Karpas-422 (cell line): ENCODE data around the gene KCNG3. TPM values are rescaled to one million over a fixed set of nuclear protein-coding genes. Genes with fewer than 3 reads are reported as not detected.

Source experiments
- DNase-seq: peaks from one replicate; pipeline ENCODE4 v3.0.0-alpha.2; 2015
- H2AFZ ChIP-seq: fragments of 200-600 bp; sonication (generic); 2 replicates; pipeline ENCODE4 v1.6.1; 2014; ENCODE audit warnings: antibody characterized with exemption, low read length, mixed read lengths
- H3K27ac ChIP-seq: fragments of 200-600 bp; sonication (generic); 2 replicates; pipeline ENCODE4 v1.5.1; 2014; ENCODE audit warnings: mild to moderate bottlenecking, low read length, moderate library complexity
- H3K27me3 ChIP-seq: fragments of 200-600 bp; sonication (generic); 2 replicates; pipeline ENCODE4 v1.6.1; 2014; ENCODE audit warnings: low read length, mixed read lengths
- H3K36me3 ChIP-seq: fragments of 200-600 bp; sonication (generic); 2 replicates; pipeline ENCODE4 v1.6.1; 2014; ENCODE audit warnings: low read length, mixed read lengths; ENCODE audit not compliant: insufficient read depth
- H3K4me1 ChIP-seq: fragments of 200-600 bp; sonication (generic); 2 replicates; pipeline ENCODE4 v1.6.1; 2014; ENCODE audit warnings: mild to moderate bottlenecking, low read length, mixed read lengths
- H3K4me2 ChIP-seq: fragments of 200-600 bp; sonication (generic); 2 replicates; pipeline ENCODE4 v1.6.1; 2014; ENCODE audit warnings: low read length, low read depth, mild to moderate bottlenecking; ENCODE audit not compliant: poor library complexity, severe bottlenecking
- H3K4me3 ChIP-seq: fragments of 200-600 bp; sonication (generic); 2 replicates; pipeline ENCODE4 v1.5.1; 2014; ENCODE audit warnings: mild to moderate bottlenecking, antibody characterized with exemption, low read length, mixed read lengths
- H3K79me2 ChIP-seq: fragments of 200-600 bp; sonication (generic); 2 replicates; pipeline ENCODE4 v1.6.1; 2014; ENCODE audit warnings: mild to moderate bottlenecking, low read length, mixed read lengths
- H3K9ac ChIP-seq: fragments of 200-600 bp; sonication (generic); 2 replicates; pipeline ENCODE4 v1.6.0; 2014; ENCODE audit warnings: low read length
- H3K9me2 ChIP-seq: fragments of 200-600 bp; sonication (generic), shearing (Covaris generic); replicated peaks from 2 replicates; pipeline ENCODE4 v1.6.0; 2014; ENCODE audit warnings: mild to moderate bottlenecking, low read length, moderate library complexity; ENCODE audit not compliant: insufficient read depth
- H3K9me3 ChIP-seq: fragments of 300-700, 200-600 bp; sonication (generic); 2 replicates; pipeline ENCODE4 v1.6.1; 2014; ENCODE audit warnings: low read length, mixed read lengths
- H4K20me1 ChIP-seq: fragments of 200-600 bp; sonication (generic); 2 replicates; pipeline ENCODE4 v1.6.1; 2014; ENCODE audit warnings: mild to moderate bottlenecking, antibody characterized with exemption, low read length, low read depth; ENCODE audit not compliant: insufficient read depth
- total RNA-seq: library from RNA; depleted of rRNA; stranded (reverse); fragments of >200 nt; shearing (Covaris generic); gene quantifications from 2 replicates; pipeline ENCODE4 v1.2.3, GENCODE V29; 2014; ENCODE audit warnings: low replicate concordance

Gene KCNG3
- total RNA-seq, 1 experiment from 2014 or later: not detected

DNA sequence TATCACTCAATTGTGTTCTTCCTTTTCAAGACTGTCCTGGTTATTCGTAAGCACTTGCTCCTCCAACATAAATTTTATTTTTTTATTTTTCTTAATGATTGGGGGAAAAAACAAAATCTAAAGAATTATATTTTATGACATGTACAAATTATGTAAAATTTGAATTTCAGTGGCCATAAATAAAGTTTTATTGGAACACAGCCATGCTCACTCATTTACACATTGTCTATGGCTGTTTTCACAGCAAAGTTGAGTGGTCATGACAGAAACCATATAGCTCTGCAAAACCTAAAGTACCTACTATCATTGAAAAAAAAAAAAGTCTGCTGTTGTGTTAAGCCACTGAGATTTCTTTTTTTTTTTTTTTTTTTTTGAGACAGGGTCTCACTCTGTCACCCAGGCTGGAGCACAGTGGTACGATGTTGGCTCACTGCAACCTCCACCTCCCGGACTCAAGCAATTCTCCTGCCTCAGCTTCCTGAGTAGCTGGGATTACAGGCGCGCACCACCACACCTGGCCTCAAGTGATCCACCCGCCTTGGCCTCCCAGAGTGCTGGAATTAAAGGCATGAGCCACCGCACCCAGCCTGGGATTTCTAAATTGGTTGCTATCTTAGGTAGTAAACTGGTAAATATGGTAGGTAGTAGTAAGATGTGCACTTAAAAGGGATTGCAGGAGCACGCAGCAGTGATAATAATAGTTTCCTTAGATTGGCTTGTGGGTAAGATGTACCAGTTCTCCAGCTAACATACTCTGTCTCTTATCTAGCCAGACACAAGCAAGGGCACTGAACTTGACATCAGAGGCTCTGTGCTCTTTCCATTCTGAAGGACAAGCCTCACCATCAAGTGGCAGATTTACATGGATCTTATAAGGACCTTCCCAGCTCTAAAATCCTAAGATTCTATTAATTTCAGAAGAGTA is 44.4 kb downstream of the KCNG3 start:
- Histone ChIP-seq H3K9me2 (no peaks in the 10 kb centered on the region), H3K4me3 (no peak overlapping the region), H3K27me3 (no peaks in the 10 kb centered on the region), H3K9me3 (no peaks in the 10 kb centered on the region), H3K27ac (no peak overlapping the region), H3K9ac (no peak overlapping the region), H3K4me2 (no peak overlapping the region), H3K4me1 (no peaks in the 10 kb centered on the region), H3K79me2 (no peaks in the 10 kb centered on the region), H4K20me1 (no peaks in the 10 kb centered on the region), H3K36me3 (no peaks in the 10 kb centered on the region), H2AFZ (no peak overlapping the region)
- DNase-seq: no peak

DNA sequence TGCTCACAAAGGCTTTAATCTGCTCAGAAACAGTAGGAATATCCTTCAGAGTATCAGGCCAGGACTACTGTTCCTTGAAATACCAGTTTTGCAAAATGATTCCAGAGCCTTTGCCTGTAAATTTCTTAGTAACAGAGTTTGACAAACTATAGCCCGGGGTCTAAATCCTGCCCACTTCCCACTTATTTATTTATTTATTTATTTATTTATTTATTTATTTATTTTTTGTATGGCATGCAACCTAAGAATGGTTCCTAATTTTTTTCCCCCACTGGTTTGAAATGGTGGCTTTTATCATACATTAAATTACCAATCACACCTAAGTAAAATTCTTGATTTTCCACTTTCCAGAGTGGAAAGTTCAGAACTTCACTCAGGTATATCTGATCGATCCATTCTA is 45.6 kb downstream of the KCNG3 start:
- no peak overlapping the region for H2AFZ ChIP-seq
- no peak overlapping the region for H3K9ac ChIP-seq
- no peaks in the 10 kb centered on the region for H4K20me1 ChIP-seq
- H3K9me2 ChIP-seq: no peaks in the 10 kb centered on the region
- no peaks in the 10 kb centered on the region for H3K79me2 ChIP-seq
- no peaks in the 10 kb centered on the region for H3K4me1 ChIP-seq
- H3K27ac ChIP-seq: no peak overlapping the region
- H3K36me3 ChIP-seq: no peaks in the 10 kb centered on the region
- H3K4me3 ChIP-seq: no peak overlapping the region
- no peaks in the 10 kb centered on the region for H3K9me3 ChIP-seq
- no peaks in the 10 kb centered on the region for H3K27me3 ChIP-seq
- no peak for DNase-seq
- no peak overlapping the region for H3K4me2 ChIP-seq

DNA sequence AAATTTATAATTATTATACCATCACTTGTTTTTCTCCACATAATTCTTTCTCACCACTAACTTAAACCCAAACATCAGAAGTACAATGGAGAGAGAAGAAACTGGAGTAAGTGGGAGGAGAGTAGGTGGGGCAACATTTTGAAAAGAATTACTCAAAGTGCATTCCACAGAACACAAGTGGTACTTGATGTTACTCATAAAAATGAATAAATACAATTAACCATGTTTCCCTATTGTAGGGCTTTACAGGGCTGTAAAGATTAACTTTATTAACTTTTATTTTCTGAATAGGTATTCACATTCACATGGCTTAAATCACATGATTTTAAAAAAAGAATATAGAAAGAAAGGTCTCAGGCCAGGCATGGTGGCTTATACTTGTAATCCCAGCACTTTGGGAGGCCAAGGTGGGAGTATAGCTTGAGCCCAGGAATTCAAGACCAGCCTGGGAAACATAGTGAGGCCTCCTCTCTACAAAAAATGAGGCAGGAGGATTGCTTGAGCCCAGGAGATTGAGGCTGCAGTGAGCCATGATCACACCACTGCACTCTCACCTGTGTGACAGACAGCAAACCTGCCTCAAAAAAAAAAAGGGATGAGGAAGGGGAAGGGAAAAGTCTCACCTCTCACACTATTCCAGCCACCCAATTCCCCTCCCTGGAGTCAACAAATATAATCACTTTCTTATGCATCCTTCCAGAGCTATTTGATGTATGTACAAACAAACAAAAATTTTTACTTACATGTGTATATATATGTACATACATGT is 47.1 kb downstream of the KCNG3 start:
- Histone ChIP-seq H4K20me1 (no peaks in the 10 kb centered on the region), H3K4me2 (no peak overlapping the region), H3K27me3 (no peaks in the 10 kb centered on the region), H2AFZ (no peak overlapping the region), H3K27ac (no peak overlapping the region), H3K9me3 (no peaks in the 10 kb centered on the region), H3K79me2 (no peaks in the 10 kb centered on the region), H3K9me2 (no peaks in the 10 kb centered on the region), H3K4me1 (no peaks in the 10 kb centered on the region), H3K9ac (no peak overlapping the region), H3K4me3 (no peak overlapping the region), H3K36me3 (no peaks in the 10 kb centered on the region)
- no peak for DNase-seq

DNA sequence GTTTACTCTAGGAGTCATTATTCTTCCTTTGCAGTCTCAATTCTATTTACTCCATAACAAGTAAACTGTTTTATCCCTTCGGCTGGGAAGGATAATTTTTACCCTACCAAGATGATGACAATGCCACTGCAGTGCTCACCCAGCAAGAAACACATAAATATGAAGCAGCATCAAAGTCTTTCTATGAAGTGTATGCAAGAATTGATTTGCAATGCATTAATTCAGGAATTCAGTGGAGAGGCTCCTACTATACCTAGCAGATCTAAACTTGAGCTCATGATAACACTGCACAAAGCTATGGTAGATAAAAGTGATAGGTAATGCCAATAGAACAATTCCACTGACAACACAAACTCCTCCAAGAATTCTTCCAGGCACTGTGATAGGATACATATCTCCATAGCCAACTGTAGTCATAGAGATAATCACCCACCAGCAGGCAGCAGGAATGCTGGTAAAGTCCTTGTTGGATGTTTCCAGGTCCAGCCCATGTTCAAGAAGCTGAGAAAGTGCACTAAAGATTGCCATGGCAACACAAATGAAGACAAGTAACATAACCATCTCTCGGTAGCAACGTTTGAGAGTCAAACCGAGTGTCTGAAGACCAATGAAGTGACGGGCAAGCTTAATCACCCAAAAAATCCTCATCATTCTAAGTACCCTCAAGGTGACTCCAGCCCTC is 49.9 kb downstream of the KCNG3 start:
- H4K20me1 ChIP-seq: no peaks in the 10 kb centered on the region
- H3K4me2 ChIP-seq: no peak overlapping the region
- no peaks in the 10 kb centered on the region for H3K27me3 ChIP-seq
- no peaks in the 10 kb centered on the region for H3K9me2 ChIP-seq
- no peaks in the 10 kb centered on the region for H3K9me3 ChIP-seq
- H3K79me2 ChIP-seq: no peaks in the 10 kb centered on the region
- H3K4me3 ChIP-seq: no peak overlapping the region
- no peak for DNase-seq
- no peak overlapping the region for H3K27ac ChIP-seq
- no peak overlapping the region for H3K9ac ChIP-seq
- no peaks in the 10 kb centered on the region for H3K36me3 ChIP-seq
- H3K4me1 ChIP-seq: no peaks in the 10 kb centered on the region
- H2AFZ ChIP-seq: no peak overlapping the region

DNA sequence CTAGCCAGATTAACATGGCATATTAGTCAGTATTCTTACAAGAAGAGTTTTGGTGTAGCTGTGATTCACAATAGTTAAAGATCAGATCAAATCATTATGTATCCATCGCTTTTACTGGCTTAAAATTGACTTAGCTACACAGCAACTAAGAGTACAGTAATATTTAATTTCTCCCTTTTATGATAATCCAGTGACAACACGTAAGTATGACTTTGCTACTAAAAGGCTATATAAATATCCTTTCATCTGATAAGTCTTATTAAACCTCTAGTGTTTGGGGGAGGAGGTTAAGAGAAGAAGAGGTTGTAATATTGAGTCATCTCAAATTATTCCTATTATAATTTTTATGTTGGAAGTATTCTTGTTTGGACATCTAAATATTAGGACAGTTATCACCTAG is 51.0 kb downstream of the KCNG3 start:
- Histone ChIP-seq H3K9me2 (no peaks in the 10 kb centered on the region), H3K27ac (no peak overlapping the region), H3K4me1 (no peaks in the 10 kb centered on the region), H3K4me3 (no peak overlapping the region), H3K36me3 (no peaks in the 10 kb centered on the region), H4K20me1 (no peaks in the 10 kb centered on the region), H3K9me3 (no peaks in the 10 kb centered on the region), H2AFZ (no peak overlapping the region), H3K4me2 (no peak overlapping the region), H3K27me3 (no peaks in the 10 kb centered on the region), H3K79me2 (no peaks in the 10 kb centered on the region), H3K9ac (no peak overlapping the region)
- no peak for DNase-seq

DNA sequence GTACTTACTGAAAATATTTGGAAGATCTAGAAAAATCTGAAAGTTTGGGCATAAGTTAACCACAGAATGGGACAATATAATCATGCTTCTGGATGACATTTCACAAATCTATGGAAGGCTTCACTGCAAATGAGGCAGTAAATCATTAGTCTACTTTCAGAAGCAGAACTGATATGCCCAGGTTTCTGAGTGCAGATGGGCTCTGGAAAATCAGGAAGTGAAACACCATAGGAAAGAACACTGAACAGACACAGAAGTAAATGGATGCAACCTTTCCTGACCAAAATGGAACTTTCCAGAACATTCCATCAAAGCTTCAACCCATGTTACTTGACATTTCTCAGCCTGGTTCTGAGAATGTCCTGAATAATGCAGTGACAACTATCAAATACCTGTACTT is 55.1 kb downstream of the KCNG3 start:
- H3K27me3 ChIP-seq: no peaks in the 10 kb centered on the region
- H3K4me3 ChIP-seq: no peak overlapping the region
- H4K20me1 ChIP-seq: no peaks in the 10 kb centered on the region
- no peak overlapping the region for H2AFZ ChIP-seq
- H3K27ac ChIP-seq: no peak overlapping the region
- H3K79me2 ChIP-seq: no peaks in the 10 kb centered on the region
- H3K36me3 ChIP-seq: no peaks in the 10 kb centered on the region
- H3K9ac ChIP-seq: no peak overlapping the region
- no peak for DNase-seq
- no peak overlapping the region for H3K4me2 ChIP-seq
- H3K4me1 ChIP-seq: no peaks in the 10 kb centered on the region
- no peaks in the 10 kb centered on the region for H3K9me2 ChIP-seq
- no peaks in the 10 kb centered on the region for H3K9me3 ChIP-seq

DNA sequence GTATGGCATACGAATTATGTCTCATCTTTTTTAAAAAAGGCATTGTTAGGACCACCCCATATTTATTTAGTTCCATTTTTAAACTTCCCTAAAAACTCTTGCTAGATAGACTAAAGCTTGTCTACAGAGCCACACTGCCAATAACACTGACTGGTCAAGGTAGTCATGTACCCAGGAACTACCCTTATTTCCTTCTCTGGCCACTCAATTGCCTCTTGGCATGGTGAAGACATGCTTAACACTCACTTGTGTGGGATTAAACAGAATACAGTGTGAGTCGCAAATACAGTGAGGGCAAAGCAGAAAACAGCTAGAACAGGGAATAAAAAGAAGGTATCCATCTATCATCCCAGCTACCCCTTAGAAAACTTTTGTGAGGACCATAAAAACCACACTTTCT is 57.4 kb downstream of the KCNG3 start:
- Histone ChIP-seq H3K9me2 (no peaks in the 10 kb centered on the region), H3K27me3 (no peaks in the 10 kb centered on the region), H3K9me3 (no peaks in the 10 kb centered on the region), H3K9ac (no peak overlapping the region), H4K20me1 (no peaks in the 10 kb centered on the region), H3K4me1 (no peaks in the 10 kb centered on the region), H2AFZ (no peak overlapping the region), H3K79me2 (no peaks in the 10 kb centered on the region), H3K4me3 (no peak overlapping the region), H3K27ac (no peak overlapping the region), H3K36me3 (no peaks in the 10 kb centered on the region), H3K4me2 (no peak overlapping the region)
- no peak for DNase-seq

DNA sequence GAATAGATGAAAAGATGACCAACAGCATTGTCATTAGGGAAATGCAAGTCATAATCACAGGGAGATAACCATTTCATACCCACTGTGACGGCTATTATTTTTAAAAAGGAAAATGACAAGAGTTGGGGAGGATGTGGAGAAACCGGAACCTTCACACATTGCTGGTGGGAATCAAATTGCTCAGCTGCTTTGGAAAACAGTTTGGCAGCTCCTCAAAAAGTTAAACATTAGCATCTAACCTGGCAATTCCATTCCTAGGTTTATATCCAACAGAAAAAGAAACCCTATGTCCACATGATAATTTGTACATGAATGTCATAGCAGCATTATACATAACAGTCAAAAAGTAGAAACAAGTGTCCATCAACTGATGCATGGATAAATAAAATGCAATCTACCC is 58.2 kb downstream of the KCNG3 start:
- Histone ChIP-seq H3K27ac (no peak overlapping the region), H4K20me1 (no peaks in the 10 kb centered on the region), H3K27me3 (no peaks in the 10 kb centered on the region), H3K9me2 (no peaks in the 10 kb centered on the region), H3K9ac (no peak overlapping the region), H3K4me2 (no peak overlapping the region), H2AFZ (no peak overlapping the region), H3K36me3 (no peaks in the 10 kb centered on the region), H3K9me3 (no peaks in the 10 kb centered on the region), H3K4me1 (no peaks in the 10 kb centered on the region), H3K4me3 (no peak overlapping the region), H3K79me2 (no peaks in the 10 kb centered on the region)
- DNase-seq: no peak
